Fibroblast of the aortic adventitia (primary cell): ENCODE measurements around the gene CHD1. TPM values are rescaled to one million over a fixed set of nuclear protein-coding genes. Genes with fewer than 3 reads are reported as not detected.

Source experiments
- DNase-seq: peaks from one replicate; pipeline ENCODE4 v3.0.0-alpha.2; 2010; ENCODE audit warnings: low read depth
- H3K4me3 ChIP-seq: 2 replicates; pipeline ENCODE4 v1.5.1; 2011; ENCODE audit warnings: low read depth, mild to moderate bottlenecking, control low read depth, low read length, moderate library complexity
- total RNA-seq: library from RNA; depleted of rRNA; stranded (reverse); fragments of >200 nt; gene quantifications from 2 replicates; pipeline ENCODE4 v1.2.3, GENCODE V29; 2012; ENCODE audit warnings: low replicate concordance
- TF ChIP-seq, protein P1 (sequence below): IDR thresholded peaks from 2 replicates; pipeline ENCODE4 v1.5.1; 2011; ENCODE audit warnings: mild to moderate bottlenecking, low read length, control low read depth, inconsistent platforms; ENCODE audit not compliant: insufficient read depth

The CHD1 gene
- total RNA-seq, 1 donor: 44.4 TPM

GRCh38 chr5:98927242-98927988 is 1.4 kb downstream of the CHD1 start:
- TF ChIP-seq, protein P1, sequence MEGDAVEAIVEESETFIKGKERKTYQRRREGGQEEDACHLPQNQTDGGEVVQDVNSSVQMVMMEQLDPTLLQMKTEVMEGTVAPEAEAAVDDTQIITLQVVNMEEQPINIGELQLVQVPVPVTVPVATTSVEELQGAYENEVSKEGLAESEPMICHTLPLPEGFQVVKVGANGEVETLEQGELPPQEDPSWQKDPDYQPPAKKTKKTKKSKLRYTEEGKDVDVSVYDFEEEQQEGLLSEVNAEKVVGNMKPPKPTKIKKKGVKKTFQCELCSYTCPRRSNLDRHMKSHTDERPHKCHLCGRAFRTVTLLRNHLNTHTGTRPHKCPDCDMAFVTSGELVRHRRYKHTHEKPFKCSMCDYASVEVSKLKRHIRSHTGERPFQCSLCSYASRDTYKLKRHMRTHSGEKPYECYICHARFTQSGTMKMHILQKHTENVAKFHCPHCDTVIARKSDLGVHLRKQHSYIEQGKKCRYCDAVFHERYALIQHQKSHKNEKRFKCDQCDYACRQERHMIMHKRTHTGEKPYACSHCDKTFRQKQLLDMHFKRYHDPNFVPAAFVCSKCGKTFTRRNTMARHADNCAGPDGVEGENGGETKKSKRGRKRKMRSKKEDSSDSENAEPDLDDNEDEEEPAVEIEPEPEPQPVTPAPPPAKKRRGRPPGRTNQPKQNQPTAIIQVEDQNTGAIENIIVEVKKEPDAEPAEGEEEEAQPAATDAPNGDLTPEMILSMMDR: no peak
- peak overlapping the region; percentile 83 for H3K4me3 ChIP-seq
- peak; percentile 64 for DNase-seq

GRCh38 chr5:98923966-98924365 is 4.8 kb downstream of the CHD1 start:
- H3K4me3 ChIP-seq: no peak overlapping the region
- TF ChIP-seq, protein P1: no peak
- DNase-seq: no peak

GRCh38 chr5:98921947-98922505 is 6.8 kb downstream of the CHD1 start:
- no peak for DNase-seq
- TF ChIP-seq, protein P1: no peak
- no peak overlapping the region for H3K4me3 ChIP-seq

- TF ChIP-seq, protein P1: no peak
- no peak overlapping the region for H3K4me3 ChIP-seq
- DNase-seq: no peak
Observed at GRCh38 chr5:98917433-98917832, 11.4 kb downstream of the CHD1 start.

DNA sequence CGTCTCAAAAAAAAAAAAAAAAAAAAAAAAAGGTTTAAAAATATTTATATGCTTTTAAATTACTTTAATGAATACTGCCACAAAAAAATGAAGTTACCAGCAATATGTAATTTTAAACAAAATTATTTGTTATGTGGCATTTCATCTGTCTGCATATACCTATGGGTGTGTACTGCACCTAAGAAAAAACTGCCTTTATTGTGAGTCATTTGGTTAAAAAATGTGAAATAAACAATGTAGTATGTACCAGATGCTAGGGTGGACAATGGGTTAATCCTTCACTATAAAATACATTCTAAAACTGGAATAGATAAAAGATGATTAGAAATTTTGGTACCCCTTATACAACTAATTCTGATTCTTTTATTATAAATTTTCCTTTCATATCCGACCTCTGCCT is 12.3 kb downstream of the CHD1 start:
- no peak for DNase-seq
- TF ChIP-seq, protein P1: no peak
- H3K4me3 ChIP-seq: no peak overlapping the region

DNA sequence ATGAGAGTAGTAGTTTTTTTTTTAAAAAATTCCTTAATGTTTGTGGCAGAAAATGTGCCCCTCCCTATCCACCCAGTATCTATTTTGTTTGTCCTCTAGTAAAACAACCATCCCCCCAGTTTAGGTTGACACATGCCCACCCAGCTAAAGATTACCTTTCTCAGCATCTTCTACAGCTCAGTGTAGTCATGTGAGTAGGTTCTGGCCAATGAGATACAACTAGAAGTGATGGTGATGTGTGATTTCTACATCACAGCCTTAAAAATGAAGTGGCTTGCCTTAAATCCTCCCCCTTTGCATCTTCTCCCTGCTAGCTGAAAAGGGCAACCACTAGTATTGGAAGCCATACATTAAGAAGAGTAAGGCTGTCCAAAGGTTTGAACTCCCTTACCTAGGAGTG is 14.9 kb downstream of the CHD1 start:
- TF ChIP-seq, protein P1: no peak
- no peak for DNase-seq
- H3K4me3 ChIP-seq: no peak overlapping the region
